GM21737 (cell line): ENCODE measurements around the gene KIAA1671.
"Not testable (repeated sequence)": the region's sequence is repeated elsewhere in the genome, so short reads cannot be mapped to it uniquely, and the experiment has no call there.

Experiments used
- ATAC-seq: cut with Tn5 transposase; IDR thresholded peaks from one replicate; pipeline ENCODE4 v1.9.1; 2021; ENCODE audit warnings: mild to moderate bottlenecking, moderate library complexity; ENCODE audit not compliant: unreplicated experiment

KIAA1671 gene

GRCh38 chr22:25161916-25162530 is 209.5 kb downstream of the KIAA1671 start:
- no peak for ATAC-seq

GRCh38 chr22:25162561-25162960 is 210.0 kb downstream of the KIAA1671 start:
- ATAC-seq = no peak

DNA sequence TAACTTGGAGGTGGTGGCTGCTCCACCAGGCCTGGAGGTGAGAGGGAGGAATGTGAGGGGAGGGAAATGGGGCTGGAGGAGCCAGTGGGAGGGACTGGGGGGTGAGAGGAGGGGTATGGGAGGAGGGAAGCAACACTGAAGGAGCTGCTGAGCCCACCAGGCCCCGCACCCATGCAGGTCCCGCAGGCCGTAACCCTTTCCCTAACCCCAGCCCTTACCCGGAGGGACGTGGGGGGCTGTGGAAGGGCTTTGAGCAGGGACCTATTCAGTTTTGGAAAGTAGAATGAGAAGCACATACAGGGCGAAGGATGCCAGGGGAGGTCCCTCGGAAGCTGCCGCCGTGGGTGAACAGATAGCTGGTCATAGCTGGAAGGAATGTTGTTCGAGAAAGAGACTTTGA is 213.3 kb downstream of the KIAA1671 start:
- no peak for ATAC-seq

DNA sequence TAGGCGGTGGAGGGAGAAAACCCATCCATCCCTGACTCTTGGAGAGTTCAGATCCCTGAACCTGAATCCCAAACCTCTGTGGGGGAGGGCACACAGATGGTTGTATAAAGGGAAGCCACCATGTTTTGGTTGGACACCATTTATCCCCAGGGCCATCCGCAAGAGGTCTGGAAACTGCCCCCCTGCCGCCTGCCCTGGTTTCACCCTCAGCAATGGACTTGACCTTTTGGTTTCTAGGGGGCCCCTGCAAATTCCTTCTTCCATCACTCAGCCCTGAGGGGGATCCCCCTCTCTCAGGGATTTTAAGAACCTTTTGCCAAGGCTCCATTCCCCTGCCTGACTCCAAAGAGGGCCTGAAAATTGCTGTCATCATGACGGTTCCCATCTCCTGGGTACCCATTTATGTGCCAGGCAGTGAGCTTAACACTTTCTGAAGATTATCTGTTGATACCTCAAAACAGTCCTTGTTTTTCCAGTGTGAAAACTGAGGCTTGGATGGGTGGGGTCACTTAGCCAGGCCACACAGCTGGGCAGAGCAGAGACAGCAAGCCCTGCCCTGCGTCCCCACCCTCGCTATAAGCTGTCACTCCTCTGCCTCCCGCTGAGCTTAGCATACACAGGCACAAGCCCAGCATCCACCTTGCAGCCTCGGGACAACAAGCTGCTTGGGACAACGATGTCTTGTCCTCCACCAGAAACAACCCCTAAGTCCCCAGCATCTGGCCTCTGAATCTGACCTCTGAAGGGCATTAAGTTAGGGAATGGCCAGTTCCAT is 213.9 kb downstream of the KIAA1671 start:
- no peak for ATAC-seq

GRCh38 chr22:25167082-25167481 is 214.6 kb downstream of the KIAA1671 start:
- no peak for ATAC-seq

GRCh38 chr22:25167834-25168601 is 215.5 kb downstream of the KIAA1671 start:
- ATAC-seq = no peak

DNA sequence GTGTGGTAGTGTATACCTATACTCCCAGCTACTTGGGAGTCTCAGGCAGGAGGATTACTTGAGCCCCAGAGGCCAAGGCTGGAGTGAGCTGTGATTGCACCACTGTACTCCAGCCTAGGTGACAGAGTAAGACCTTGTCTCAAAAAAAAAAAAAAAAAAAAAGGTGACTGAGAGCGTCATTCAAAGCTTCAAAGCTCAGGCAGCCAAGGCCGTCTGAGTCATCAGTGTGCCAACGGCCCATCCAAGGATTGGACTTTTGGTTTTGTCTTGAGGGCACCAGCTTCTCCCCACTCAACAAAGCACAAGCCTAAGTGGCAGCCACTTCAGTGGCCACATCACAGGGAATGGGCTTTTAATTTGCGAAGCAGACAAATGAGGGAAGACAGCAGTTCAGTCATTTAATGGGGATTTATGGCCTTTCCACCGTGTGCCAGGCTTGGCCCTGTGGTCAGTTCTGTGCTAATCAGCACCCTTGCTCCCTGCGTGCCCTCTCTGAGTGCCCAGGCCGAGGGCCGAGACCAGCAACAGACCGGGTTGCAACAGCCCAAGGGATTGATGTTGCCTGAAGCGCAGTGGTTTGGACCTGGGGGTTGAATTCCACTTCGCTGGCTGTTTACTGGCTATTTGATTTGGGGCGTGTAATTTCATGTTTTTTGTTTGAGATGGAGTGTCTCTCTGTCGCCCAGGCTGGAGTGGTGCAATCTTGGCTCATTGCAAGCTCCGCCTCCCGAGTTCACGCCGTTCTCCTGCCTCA is 216.9 kb downstream of the KIAA1671 start:
- no peak for ATAC-seq

DNA sequence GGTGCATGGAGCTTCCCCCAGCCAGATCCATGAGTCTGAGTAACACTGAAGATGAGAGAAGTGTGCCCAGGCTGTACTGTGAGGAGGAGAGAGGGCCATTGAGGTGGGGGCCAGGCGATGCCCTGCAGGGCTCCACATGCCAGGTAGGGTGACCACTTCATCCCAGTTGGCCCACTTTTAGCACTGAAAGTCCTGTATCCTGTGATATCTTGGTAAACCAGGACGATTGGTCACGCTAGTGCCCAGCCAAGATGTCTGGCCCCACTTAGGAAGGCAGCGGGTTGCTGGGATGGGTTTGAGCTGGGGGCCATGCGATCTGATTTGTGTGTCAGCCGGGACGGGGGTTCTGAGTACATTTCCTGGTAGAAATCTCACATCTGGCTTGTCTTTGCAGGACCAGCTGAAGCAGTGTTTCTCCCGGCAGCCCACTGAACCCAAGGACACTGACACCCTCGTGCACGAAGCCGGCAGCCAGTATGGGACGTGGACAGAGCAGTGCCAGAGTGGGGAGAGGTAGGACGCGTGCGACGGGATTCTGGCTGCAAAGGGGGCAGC is 218.0 kb downstream of the KIAA1671 start:
- ATAC-seq = no peak

- no peak for ATAC-seq
Observed at GRCh38 chr22:25172153-25172552, 219.6 kb downstream of the KIAA1671 start.

DNA sequence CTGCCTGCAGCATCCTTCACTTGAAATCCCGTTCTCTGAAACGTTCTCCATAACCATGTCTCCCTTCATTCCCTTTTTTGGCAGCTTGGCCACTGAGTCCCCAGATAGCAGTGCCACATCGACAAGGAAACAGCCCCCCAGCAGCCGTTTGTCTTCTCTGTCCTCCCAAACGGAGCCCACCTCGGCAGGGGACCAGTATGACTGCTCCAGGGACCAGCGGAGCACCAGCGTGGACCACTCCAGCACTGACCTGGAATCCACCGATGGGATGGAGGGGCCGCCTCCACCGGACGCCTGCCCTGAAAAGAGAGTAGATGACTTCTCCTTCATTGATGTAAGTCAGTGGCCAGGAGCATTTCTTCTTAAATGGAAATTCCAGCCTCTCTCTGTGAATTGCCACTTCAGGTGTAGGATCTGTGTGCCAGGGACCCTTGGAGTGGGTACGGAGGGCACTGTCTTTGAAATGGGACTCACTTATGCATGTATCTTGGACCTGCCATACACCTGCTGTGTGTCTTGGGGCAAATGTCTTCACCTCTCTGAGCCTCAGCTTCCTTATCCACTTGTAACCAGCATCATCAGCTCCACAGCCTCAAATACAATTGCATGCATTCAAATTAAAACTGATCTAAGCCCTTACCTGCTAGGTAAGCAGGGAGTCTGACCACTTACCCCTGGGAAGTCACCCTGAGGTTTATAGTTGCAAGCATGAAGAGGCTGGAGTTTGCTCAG is 221.8 kb downstream of the KIAA1671 start:
- ATAC-seq = no peak

GRCh38 chr22:25174888-25175411 is 222.4 kb downstream of the KIAA1671 start:
- no peak for ATAC-seq

DNA sequence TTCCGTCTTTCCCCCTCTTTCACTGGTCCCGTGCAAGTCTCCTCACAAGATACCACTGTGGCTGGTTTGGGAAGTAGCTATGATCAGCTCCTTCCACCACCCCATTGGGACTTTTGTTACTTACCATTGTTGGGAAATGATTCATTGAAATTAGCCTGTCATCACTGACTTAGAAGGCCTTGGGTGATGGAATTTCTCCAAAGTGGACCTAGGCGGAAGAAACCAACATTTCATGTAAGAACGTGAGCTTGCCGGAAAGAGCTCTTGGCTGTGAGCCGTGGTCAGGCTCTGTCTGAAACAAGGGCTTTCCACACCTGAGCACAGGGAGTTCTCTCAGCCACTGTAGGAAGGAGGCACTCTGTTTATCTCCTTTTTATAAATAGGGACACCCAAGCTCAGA is 223.7 kb downstream of the KIAA1671 start:
- ATAC-seq = no peak

DNA sequence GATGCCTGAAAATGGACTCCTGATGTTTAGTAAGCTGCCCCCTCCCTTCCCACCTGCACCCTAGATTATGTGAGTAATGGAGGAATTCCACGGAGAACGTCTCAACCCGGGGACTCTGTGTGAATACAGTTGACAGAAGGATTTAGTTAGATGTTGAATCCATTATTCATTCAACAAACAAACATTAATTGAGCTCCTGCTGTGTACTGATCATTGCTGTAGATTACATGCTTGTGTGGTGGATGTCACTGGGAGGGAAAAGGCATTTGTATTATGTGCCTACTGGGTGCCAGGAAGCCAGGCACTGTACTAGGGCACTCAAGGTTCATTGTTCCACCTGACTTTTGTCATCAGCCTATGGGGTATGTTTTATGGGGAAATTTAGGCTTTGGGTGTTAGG is 224.3 kb downstream of the KIAA1671 start:
- ATAC-seq = no peak

GRCh38 chr22:25177226-25177625 is 224.7 kb downstream of the KIAA1671 start:
- ATAC-seq = no peak

- ATAC-seq = no peak
Observed at GRCh38 chr22:25177895-25178294, 225.4 kb downstream of the KIAA1671 start.

GRCh38 chr22:25178348-25178747 is 225.8 kb downstream of the KIAA1671 start:
- ATAC-seq = not testable (repeated sequence)

GRCh38 chr22:25178869-25179631 is 226.5 kb downstream of the KIAA1671 start:
- ATAC-seq = not testable (repeated sequence)

GRCh38 chr22:25182131-25183110 is 229.9 kb downstream of the KIAA1671 start:
- ATAC-seq = no peak
